ENCODE results near the gene COQ5.

DNA sequence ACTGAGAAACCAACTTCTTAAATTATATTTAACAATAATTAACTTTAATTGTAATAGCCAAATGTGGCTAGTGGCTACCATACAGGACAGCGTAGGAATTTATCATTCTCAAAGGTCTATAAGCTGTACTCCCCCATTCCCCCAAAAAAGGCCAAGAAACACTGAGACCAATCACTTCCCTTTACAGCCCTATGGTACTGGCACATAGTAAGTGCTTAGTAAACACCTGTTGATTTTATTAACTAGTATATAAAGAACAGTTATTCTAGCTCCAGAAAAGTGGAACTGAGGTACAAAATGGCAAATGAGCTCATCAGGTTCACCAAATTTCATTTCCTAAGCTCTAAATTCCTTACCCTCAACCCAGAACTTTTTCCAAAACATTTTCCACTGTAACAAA, 53.3 kb downstream of the COQ5 start:
- TF ChIP-seq, protein P1, sequence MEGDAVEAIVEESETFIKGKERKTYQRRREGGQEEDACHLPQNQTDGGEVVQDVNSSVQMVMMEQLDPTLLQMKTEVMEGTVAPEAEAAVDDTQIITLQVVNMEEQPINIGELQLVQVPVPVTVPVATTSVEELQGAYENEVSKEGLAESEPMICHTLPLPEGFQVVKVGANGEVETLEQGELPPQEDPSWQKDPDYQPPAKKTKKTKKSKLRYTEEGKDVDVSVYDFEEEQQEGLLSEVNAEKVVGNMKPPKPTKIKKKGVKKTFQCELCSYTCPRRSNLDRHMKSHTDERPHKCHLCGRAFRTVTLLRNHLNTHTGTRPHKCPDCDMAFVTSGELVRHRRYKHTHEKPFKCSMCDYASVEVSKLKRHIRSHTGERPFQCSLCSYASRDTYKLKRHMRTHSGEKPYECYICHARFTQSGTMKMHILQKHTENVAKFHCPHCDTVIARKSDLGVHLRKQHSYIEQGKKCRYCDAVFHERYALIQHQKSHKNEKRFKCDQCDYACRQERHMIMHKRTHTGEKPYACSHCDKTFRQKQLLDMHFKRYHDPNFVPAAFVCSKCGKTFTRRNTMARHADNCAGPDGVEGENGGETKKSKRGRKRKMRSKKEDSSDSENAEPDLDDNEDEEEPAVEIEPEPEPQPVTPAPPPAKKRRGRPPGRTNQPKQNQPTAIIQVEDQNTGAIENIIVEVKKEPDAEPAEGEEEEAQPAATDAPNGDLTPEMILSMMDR (IDR thresholded peaks at IDR 0.05): no peak
- TF ChIP-seq POLR2A (IDR thresholded peaks at IDR 0.05): no peak
